Measurements from ENCODE around the gene ICAM1. TPM values are rescaled to one million over a fixed set of nuclear protein-coding genes. Genes with fewer than 3 reads are reported as not detected.
"Not testable (repeated sequence)": the region's sequence is repeated elsewhere in the genome, so short reads cannot be mapped to it uniquely, and the experiment has no call there.

The ICAM1 gene
- total RNA-seq, 1 donor from 2014 or later: 68.3 TPM

- intact Hi-C loops (cut with micrococcal nuclease): loop anchor here (1.0 kb wide), 4 partner anchors 15 to 109 kb away; partner anchors contain the start of genes FDX2, ICAM4, RAVER1 and TYK2
These were observed 695 bp downstream of the ICAM1 start for GRCh38 chr19:10271543-10272086.

GRCh38 chr19:10274589-10274988 lies 3.7 kb downstream of the ICAM1 start:
- intact Hi-C loops (cut with micrococcal nuclease): no loop called here

GRCh38 chr19:10277795-10278589 lies 7.1 kb downstream of the ICAM1 start:
- intact Hi-C loops (cut with micrococcal nuclease): no loop called here

GRCh38 chr19:10278935-10279334 lies 8.0 kb downstream of the ICAM1 start:
- intact Hi-C loops (cut with micrococcal nuclease): no loop called here

GRCh38 chr19:10279737-10280442 lies 9.0 kb downstream of the ICAM1 start:
- intact Hi-C loops (cut with micrococcal nuclease): no loop called here

GRCh38 chr19:10282043-10282442 lies 11.1 kb downstream of the ICAM1 start:
- intact Hi-C loops (cut with micrococcal nuclease): not testable (repeated sequence)

- intact Hi-C loops (cut with micrococcal nuclease): no loop called here
These were observed 12.6 kb downstream of the ICAM1 start for GRCh38 chr19:10283301-10284064.

- intact Hi-C loops (cut with micrococcal nuclease): no loop called here
These were observed 13.4 kb downstream of the ICAM1 start for GRCh38 chr19:10284065-10284959.

GRCh38 chr19:10284960-10285278 lies 14.0 kb downstream of the ICAM1 start:
- intact Hi-C loops (cut with micrococcal nuclease): loop anchor here (5.0 kb wide), 1 partner anchor 177 kb away; no protein-coding TSS in a partner anchor

GRCh38 chr19:10285393-10285792 lies 14.5 kb downstream of the ICAM1 start:
- intact Hi-C loops (cut with micrococcal nuclease): loop anchor here (5.0 kb wide), 1 partner anchor 177 kb away; no protein-coding TSS in a partner anchor

- intact Hi-C loops (cut with micrococcal nuclease): loop anchor here (1.0 to 5.0 kb wide), 4 partner anchors 8 to 175 kb away; partner anchors contain the start of genes ICAM1 and RAVER1
These were observed 16.1 kb downstream of the ICAM1 start, which contains the start of gene ICAM4 for GRCh38 chr19:10286803-10287737. ICAM4 (plus strand) TSS chr19:10286955; CDS start chr19:10287013, 58 bp downstream.

- intact Hi-C loops (cut with micrococcal nuclease): loop anchor here (5.0 kb wide), 1 partner anchor 174 kb away; no protein-coding TSS in a partner anchor
These were observed 17.8 kb downstream of the ICAM1 start for GRCh38 chr19:10288662-10289166.

GRCh38 chr19:10289167-10289835 lies 18.4 kb downstream of the ICAM1 start:
- intact Hi-C loops (cut with micrococcal nuclease): loop anchor here (5.0 kb wide), 1 partner anchor 173 kb away; no protein-coding TSS in a partner anchor

- intact Hi-C loops (cut with micrococcal nuclease): loop anchor here (2.0 to 5.0 kb wide), 2 partner anchors 172 to 223 kb away; no protein-coding TSS in a partner anchor
These were observed 19.0 kb downstream of the ICAM1 start, which contains the start of gene ICAM5 for GRCh38 chr19:10289836-10290356. ICAM5 (plus strand) TSS chr19:10289952; CDS start chr19:10290044, 92 bp downstream.

- intact Hi-C loops (cut with micrococcal nuclease): loop anchor here (2.0 kb wide), 1 partner anchor 222 kb away; no protein-coding TSS in a partner anchor
These were observed 19.5 kb downstream of the ICAM1 start for GRCh38 chr19:10290357-10290875.

GRCh38 chr19:10290876-10291553 lies 20.1 kb downstream of the ICAM1 start:
- intact Hi-C loops (cut with micrococcal nuclease): loop anchor here (2.0 kb wide), 1 partner anchor 222 kb away; no protein-coding TSS in a partner anchor

All from T-helper 1 cell treated with Interleukin-12 subunit alpha and Interleukin-12 subunit beta and Interleukin-4 antibody, amounts not matched to agents 30 ng/mL and 1 ng/mL, for 36 hours (primary cell).